ENCODE data around the gene MTTP. TPM values are rescaled to one million over a fixed set of nuclear protein-coding genes. Genes with fewer than 3 reads are reported as not detected.
A peak's percentile ranks its signal among the peaks of the same experiment; 100 is the strongest.

MTTP gene
- total and polyA plus RNA-seq, 10 donors: 0.07 to 0.97 (median 0.12) TPM; not detected in 3

DNA sequence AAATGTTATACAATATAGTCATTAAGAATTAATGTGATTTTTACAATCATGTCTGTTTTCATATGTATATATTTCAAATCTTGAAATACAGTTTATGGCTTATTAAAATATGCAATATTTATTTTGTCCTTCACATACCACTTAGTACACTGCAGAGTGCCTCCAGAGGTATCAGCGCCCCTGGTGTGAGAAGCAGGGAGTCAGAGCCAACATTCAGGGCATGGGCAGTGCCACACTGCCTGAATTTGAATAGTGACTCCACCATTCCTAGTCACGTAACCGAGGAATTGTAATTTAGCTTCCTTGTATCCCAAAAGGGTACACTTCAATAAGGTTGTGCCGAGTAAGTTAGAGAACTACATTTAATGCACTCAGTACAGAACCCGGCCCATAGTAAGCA, 87.3 kb downstream of the MTTP start:
- Histone ChIP-seq H3K4me1 (no peaks in the 10 kb centered on the region), H3K9me3 (no peaks in the 10 kb centered on the region), H3K4me3 (no peak overlapping the region), H3K36me3 (no peaks in the 10 kb centered on the region), H3K27ac (no peak overlapping the region), H3K27me3 (replicated peaks in 1 of 7) (no peaks in the 10 kb centered on the region)
- intact Hi-C loops (cut with DNase I; ENCODE audit: low total_unique reads): no loop called here
- no peak for DNase-seq
- TF ChIP-seq POLR2AphosphoS5 (IDR thresholded peaks at IDR 0.05) (no peak), POLR2A (IDR thresholded peaks at IDR 0.05) (no peak)
- TF ChIP-seq, protein P1, sequence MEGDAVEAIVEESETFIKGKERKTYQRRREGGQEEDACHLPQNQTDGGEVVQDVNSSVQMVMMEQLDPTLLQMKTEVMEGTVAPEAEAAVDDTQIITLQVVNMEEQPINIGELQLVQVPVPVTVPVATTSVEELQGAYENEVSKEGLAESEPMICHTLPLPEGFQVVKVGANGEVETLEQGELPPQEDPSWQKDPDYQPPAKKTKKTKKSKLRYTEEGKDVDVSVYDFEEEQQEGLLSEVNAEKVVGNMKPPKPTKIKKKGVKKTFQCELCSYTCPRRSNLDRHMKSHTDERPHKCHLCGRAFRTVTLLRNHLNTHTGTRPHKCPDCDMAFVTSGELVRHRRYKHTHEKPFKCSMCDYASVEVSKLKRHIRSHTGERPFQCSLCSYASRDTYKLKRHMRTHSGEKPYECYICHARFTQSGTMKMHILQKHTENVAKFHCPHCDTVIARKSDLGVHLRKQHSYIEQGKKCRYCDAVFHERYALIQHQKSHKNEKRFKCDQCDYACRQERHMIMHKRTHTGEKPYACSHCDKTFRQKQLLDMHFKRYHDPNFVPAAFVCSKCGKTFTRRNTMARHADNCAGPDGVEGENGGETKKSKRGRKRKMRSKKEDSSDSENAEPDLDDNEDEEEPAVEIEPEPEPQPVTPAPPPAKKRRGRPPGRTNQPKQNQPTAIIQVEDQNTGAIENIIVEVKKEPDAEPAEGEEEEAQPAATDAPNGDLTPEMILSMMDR (IDR thresholded peaks at IDR 0.05 in 8 of 11, conservative IDR thresholded peaks at IDR 0.05 in 3 of 11): no peak
- WGBS, 5 donors: 88 to 96% (median 92%) methylated on average over 5 of the region's 5 CpGs

DNA sequence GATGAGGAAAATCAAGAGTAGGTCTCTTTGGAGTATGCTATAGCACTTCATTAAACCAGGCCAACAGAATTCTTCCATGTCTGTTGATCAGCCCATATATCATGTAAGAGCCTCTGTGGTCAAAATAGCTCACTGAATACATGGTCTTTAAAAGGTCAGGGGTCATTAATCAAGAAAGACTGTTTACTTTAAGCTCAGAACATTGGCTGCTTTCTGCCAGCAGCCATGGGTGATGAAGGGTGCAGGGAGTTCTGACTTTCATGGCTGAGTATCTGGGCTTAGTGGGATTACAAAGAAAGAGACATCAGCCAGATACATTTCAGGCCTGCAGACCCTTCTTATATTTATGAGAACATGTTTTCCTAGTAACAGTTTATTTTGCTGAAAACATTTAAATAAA, 90.1 kb downstream of the MTTP start:
- H3K4me1 ChIP-seq: no peaks in the 10 kb centered on the region
- intact Hi-C loops (cut with DNase I; ENCODE audit: low total_unique reads): no loop called here
- H3K27me3 ChIP-seq (replicated peaks in 1 of 7): no peaks in the 10 kb centered on the region
- no peak for DNase-seq
- TF ChIP-seq POLR2A (IDR thresholded peaks at IDR 0.05): no peak
- TF ChIP-seq, protein P1 (IDR thresholded peaks at IDR 0.05 in 8 of 11, conservative IDR thresholded peaks at IDR 0.05 in 3 of 11): no peak
- no peak for TF ChIP-seq POLR2AphosphoS5 (IDR thresholded peaks at IDR 0.05)
- no peak overlapping the region for H3K27ac ChIP-seq
- H3K4me3 ChIP-seq: no peak overlapping the region
- H3K9me3 ChIP-seq: peaks cover 0 to 3% (median 0%) of the 10 kb centered on the region in 8 donors
- H3K36me3 ChIP-seq: no peaks in the 10 kb centered on the region

DNA sequence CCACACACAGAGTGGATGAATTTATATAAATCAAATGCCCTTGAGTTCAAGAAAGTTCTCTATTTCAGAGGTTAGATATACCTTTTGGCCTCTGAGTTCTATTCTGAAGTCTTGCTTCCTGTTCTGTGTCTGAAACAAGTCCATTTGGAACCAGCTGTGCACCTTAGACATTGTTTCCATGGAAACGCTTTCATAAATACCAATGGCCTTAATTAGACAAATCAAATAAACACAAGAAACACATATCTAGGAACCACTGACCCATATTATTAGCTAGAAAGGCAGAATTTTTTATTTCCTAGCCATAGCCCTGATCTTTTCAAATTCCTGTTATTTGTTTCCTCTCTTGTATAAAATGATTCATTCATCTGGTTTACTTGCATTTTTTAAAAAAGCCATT, 91.4 kb downstream of the MTTP start:
- no peak for DNase-seq
- TF ChIP-seq POLR2A (IDR thresholded peaks at IDR 0.05) (no peak), POLR2AphosphoS5 (IDR thresholded peaks at IDR 0.05) (no peak)
- TF ChIP-seq, protein P1 (IDR thresholded peaks at IDR 0.05 in 8 of 11, conservative IDR thresholded peaks at IDR 0.05 in 3 of 11): no peak
- intact Hi-C loops (cut with DNase I; ENCODE audit: low total_unique reads): no loop called here

DNA sequence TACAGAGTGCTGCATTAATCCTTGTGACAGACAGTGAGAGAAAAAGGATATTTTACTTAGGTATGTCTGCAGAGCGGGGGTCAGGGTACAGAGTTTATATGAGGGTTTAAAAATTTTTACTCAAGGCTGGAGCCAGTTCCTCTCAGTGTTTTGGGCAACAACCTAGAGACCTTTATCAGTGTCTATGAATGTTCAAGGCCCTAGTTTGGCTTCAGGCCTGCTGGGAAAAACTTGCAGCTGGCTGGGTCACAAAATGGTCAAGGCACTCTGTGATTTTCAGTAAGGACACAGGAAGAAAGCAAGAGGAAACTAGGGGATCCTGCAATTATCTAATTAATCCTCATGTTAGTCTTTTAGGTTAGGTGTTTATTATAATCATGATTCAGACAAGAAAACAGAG, 93.8 kb downstream of the MTTP start:
- Histone ChIP-seq H3K27me3 (replicated peaks in 1 of 7) (no peaks in the 10 kb centered on the region), H3K4me1 (no peaks in the 10 kb centered on the region), H3K36me3 (no peaks in the 10 kb centered on the region), H3K4me3 (no peak overlapping the region), H3K27ac (peak overlapping the region in 7 of 8 donors; percentile 57 to 77 (median 62)), H3K9me3 (peaks cover 0 to 29% (median 20%) of the 10 kb centered on the region in 8 donors)
- no peak for DNase-seq
- TF ChIP-seq, protein P1 (IDR thresholded peaks at IDR 0.05 in 8 of 11, conservative IDR thresholded peaks at IDR 0.05 in 3 of 11): no peak
- peak in 1 of 3 donors; percentile 62 for TF ChIP-seq POLR2AphosphoS5 (IDR thresholded peaks at IDR 0.05)
- no peak for TF ChIP-seq POLR2A (IDR thresholded peaks at IDR 0.05)
- WGBS, 5 donors: 54 to 84% (median 67%) methylated on average over 1 of the region's 1 CpG
- intact Hi-C loops (cut with DNase I; ENCODE audit: low total_unique reads): no loop called here

More for the DNA sequence above, 91.4 kb downstream of the MTTP start:
- H3K36me3 ChIP-seq: no peaks in the 10 kb centered on the region
- WGBS, 5 donors: 59 to 87% (median 75%) methylated on average over 1 of the region's 1 CpG
- no peaks in the 10 kb centered on the region for H3K27me3 ChIP-seq (replicated peaks in 1 of 7)
- no peaks in the 10 kb centered on the region for H3K4me1 ChIP-seq
- H3K4me3 ChIP-seq: no peak overlapping the region
- H3K27ac ChIP-seq: no peak overlapping the region
- H3K9me3 ChIP-seq: peaks cover 0 to 5% (median 0%) of the 10 kb centered on the region in 8 donors

Data from spleen (tissue), 11 donors.